ENCODE results near the gene MECP2. TPM values are rescaled to one million over a fixed set of nuclear protein-coding genes. Genes with fewer than 3 reads are reported as not detected.

The MECP2 gene
- total and polyA plus RNA-seq, 2 donors (not counting 1 experiment from before 2014, with no cell fraction given): 20.0 to 122 TPM

DNA sequence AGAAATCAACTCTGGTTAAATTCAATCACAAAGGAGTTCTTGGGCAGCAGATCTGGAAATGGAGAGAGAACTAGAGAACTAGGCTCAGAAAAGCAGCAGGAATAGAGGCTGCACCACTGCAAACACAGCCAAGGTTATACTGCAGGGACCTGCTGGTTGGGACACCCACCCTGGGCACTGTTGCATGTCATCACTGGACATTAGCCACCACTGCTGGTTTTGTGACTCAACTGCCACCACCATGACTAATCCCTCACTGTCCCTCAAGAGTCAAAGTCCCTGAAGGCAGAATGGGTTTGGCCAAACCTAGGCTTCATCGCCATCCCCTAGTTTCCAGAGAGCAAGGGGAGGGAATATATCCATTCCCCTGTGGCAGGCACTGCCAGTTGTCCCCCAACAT, 39.7 kb downstream of the MECP2 start:
- Histone ChIP-seq H3K9me3 (ENCODE audit: control extremely low read depth in 1 of 3, control insufficient read depth in 2 of 3, insufficient read depth in 1 of 3, low read length in 2 of 3) (no peaks in the 10 kb centered on the region), H2AFZ (ENCODE audit: insufficient read depth, low read depth, low read length, poor library complexity, severe bottlenecking) (no peak overlapping the region), H3K27me3 (replicated peaks in 1 of 4; ENCODE audit: control extremely low read depth in 1 of 4, control insufficient read depth in 3 of 4, insufficient read depth in 4 of 4, low read length in 3 of 4) (no peaks in the 10 kb centered on the region), H3K9ac (ENCODE audit: low read length) (no peak overlapping the region), H3K4me2 (replicated peaks; ENCODE audit: low read depth, low read length, poor library complexity, severe bottlenecking) (no peak overlapping the region), H3K4me1 (ENCODE audit: control insufficient read depth in 2 of 2, insufficient read depth in 2 of 2, low read length in 2 of 2) (peaks cover 5% of the 10 kb centered on the region in 2 donors), H3K27ac (ENCODE audit: low read length in 2 of 2) (no peak overlapping the region), H3K79me2 (ENCODE audit: control insufficient read depth, insufficient read depth, low read length) (peaks cover 65% of the 10 kb centered on the region), H3K36me3 (replicated peaks in 1 of 2; ENCODE audit: control extremely low read depth in 1 of 2, control insufficient read depth in 1 of 2, extremely low read depth in 1 of 2, insufficient read depth in 2 of 2, low read length in 1 of 2) (peaks cover 0 to 8% of the 10 kb centered on the region in 2 experiments), H3K4me3 (ENCODE audit: control extremely low read depth in 1 of 5, extremely low read depth in 1 of 5, insufficient read depth in 1 of 5, low read depth in 2 of 5, low read length in 4 of 5) (no peak overlapping the region), H4K20me1 (ENCODE audit: control insufficient read depth, insufficient read depth, low read length, poor library complexity, severe bottlenecking) (peaks cover 34% of the 10 kb centered on the region)
- Mint-ChIP-seq H3K27ac (no peak overlapping the region), H3K9me3 (ENCODE audit: insufficient read depth) (no peaks in the 10 kb centered on the region), H3K27me3 (no peaks in the 10 kb centered on the region), H3K4me3 (no peak overlapping the region), H3K4me1 (peaks cover 39% of the 10 kb centered on the region)
- no peak for ATAC-seq (ENCODE audit: low read depth)
- TF ChIP-seq EZH2 (IDR thresholded peaks at IDR 0.05; ENCODE audit: borderline replicate concordance, insufficient read depth, low read depth, low read length, poor library complexity, severe bottlenecking): no peak
- TF ChIP-seq, protein P1, sequence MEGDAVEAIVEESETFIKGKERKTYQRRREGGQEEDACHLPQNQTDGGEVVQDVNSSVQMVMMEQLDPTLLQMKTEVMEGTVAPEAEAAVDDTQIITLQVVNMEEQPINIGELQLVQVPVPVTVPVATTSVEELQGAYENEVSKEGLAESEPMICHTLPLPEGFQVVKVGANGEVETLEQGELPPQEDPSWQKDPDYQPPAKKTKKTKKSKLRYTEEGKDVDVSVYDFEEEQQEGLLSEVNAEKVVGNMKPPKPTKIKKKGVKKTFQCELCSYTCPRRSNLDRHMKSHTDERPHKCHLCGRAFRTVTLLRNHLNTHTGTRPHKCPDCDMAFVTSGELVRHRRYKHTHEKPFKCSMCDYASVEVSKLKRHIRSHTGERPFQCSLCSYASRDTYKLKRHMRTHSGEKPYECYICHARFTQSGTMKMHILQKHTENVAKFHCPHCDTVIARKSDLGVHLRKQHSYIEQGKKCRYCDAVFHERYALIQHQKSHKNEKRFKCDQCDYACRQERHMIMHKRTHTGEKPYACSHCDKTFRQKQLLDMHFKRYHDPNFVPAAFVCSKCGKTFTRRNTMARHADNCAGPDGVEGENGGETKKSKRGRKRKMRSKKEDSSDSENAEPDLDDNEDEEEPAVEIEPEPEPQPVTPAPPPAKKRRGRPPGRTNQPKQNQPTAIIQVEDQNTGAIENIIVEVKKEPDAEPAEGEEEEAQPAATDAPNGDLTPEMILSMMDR (IDR thresholded peaks at IDR 0.05): no peak
- DNase-seq: no peak
- CTCF ChIA-PET: interaction anchor here (0.8 kb wide), 1 partner anchor 11 kb away, joined by 3 read pairs; no protein-coding TSS in a partner anchor
- 100% methylated on average over 1 of the region's 1 CpG for WGBS (ENCODE audit: insufficient coverage)
- intact Hi-C loops (cut with micrococcal nuclease): no loop called here
- POLR2A ChIA-PET: no interaction called here

DNA sequence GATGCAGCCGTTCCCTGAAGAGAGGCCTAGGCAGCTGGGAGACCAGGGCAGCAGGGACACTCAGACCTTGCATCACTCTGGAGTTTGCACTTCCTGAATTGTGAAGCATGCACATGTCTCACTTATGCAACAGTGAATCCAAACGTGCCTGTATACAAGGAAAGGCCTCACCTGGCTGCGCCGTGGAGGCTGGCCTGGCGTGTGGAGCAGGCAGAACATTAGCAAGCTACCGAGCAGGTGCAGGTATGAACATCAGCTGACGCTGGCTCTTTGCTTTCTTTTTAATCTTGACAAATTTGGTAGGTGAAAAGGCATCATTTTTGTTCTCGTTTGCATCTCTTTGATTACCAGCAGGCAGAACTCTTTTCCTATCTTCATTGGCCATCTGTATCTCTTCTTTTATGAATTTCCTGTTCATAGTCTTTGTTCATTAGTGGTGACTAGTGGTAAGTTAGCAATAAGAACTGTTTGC, 40.7 kb downstream of the MECP2 start:
- no peak overlapping the region for H3K27ac ChIP-seq (ENCODE audit: low read length in 2 of 2)
- H4K20me1 ChIP-seq (ENCODE audit: control insufficient read depth, insufficient read depth, low read length, poor library complexity, severe bottlenecking): peaks cover 32% of the 10 kb centered on the region
- no peaks in the 10 kb centered on the region for H3K27me3 Mint-ChIP-seq
- intact Hi-C loops (cut with micrococcal nuclease): no loop called here
- H3K9ac ChIP-seq (ENCODE audit: low read length): no peak overlapping the region
- peaks cover 34% of the 10 kb centered on the region for H3K4me1 Mint-ChIP-seq
- ChIA-PET POLR2A (no interaction called here), CTCF (interaction anchor here (1.1 kb wide), 1 partner anchor 37 kb away, joined by 3 read pairs; no protein-coding TSS in a partner anchor)
- H3K4me3 ChIP-seq (ENCODE audit: control extremely low read depth in 1 of 5, extremely low read depth in 1 of 5, insufficient read depth in 1 of 5, low read depth in 2 of 5, low read length in 4 of 5): no peak overlapping the region
- H3K79me2 ChIP-seq (ENCODE audit: control insufficient read depth, insufficient read depth, low read length): peaks cover 61% of the 10 kb centered on the region
- no peaks in the 10 kb centered on the region for H3K27me3 ChIP-seq (replicated peaks in 1 of 4; ENCODE audit: control extremely low read depth in 1 of 4, control insufficient read depth in 3 of 4, insufficient read depth in 4 of 4, low read length in 3 of 4)
- H3K4me2 ChIP-seq (replicated peaks; ENCODE audit: low read depth, low read length, poor library complexity, severe bottlenecking): no peak overlapping the region
- TF ChIP-seq, protein P1 (IDR thresholded peaks at IDR 0.05): no peak
- TF ChIP-seq EZH2 (IDR thresholded peaks at IDR 0.05; ENCODE audit: borderline replicate concordance, insufficient read depth, low read depth, low read length, poor library complexity, severe bottlenecking): no peak
- no peak overlapping the region for H2AFZ ChIP-seq (ENCODE audit: insufficient read depth, low read depth, low read length, poor library complexity, severe bottlenecking)
- H3K4me1 ChIP-seq (ENCODE audit: control insufficient read depth in 2 of 2, insufficient read depth in 2 of 2, low read length in 2 of 2): peaks cover 4 to 5% of the 10 kb centered on the region in 2 donors
- 70% methylated on average over 1 of the region's 8 CpGs for WGBS (ENCODE audit: insufficient coverage)
- ATAC-seq (ENCODE audit: low read depth): no peak
- peaks cover 0 to 8% of the 10 kb centered on the region in 2 experiments for H3K36me3 ChIP-seq (replicated peaks in 1 of 2; ENCODE audit: control extremely low read depth in 1 of 2, control insufficient read depth in 1 of 2, extremely low read depth in 1 of 2, insufficient read depth in 2 of 2, low read length in 1 of 2)
- no peaks in the 10 kb centered on the region for H3K9me3 ChIP-seq (ENCODE audit: control extremely low read depth in 1 of 3, control insufficient read depth in 2 of 3, insufficient read depth in 1 of 3, low read length in 2 of 3)
- no peak overlapping the region for H3K4me3 Mint-ChIP-seq
- peak overlapping the region; percentile 29 for H3K27ac Mint-ChIP-seq
- DNase-seq: no peak
- H3K9me3 Mint-ChIP-seq (ENCODE audit: insufficient read depth): no peaks in the 10 kb centered on the region

Data from B cell (primary cell).